COLO668 (cell line): ENCODE data around the gene CTNND2.
"Not testable (repeated sequence)": the region's sequence is repeated elsewhere in the genome, so short reads cannot be mapped to it uniquely, and the experiment has no call there.

Experiments used
- DNase-seq: peaks from one replicate; lab custom pipeline; 2025; ENCODE audit not compliant: unreplicated experiment; lab: John Stamatoyannopoulos, UW

CTNND2 gene

GRCh38 chr5:11355491-11355890, 548.8 kb downstream of the CTNND2 start:
- no peak for DNase-seq

GRCh38 chr5:11346336-11346735, 557.9 kb downstream of the CTNND2 start:
- DNase-seq, result no peak

- no peak for DNase-seq
Measured at GRCh38 chr5:11335881-11336760, 568.1 kb downstream of the CTNND2 start.

GRCh38 chr5:11334404-11334803, 569.8 kb downstream of the CTNND2 start:
- DNase-seq, result no peak

- no peak for DNase-seq
Measured at GRCh38 chr5:11329679-11330078, 574.6 kb downstream of the CTNND2 start.

GRCh38 chr5:11324521-11325289, 579.5 kb downstream of the CTNND2 start:
- DNase-seq, result no peak

GRCh38 chr5:11323761-11324160, 580.5 kb downstream of the CTNND2 start:
- DNase-seq, result no peak

GRCh38 chr5:11322133-11322532, 582.1 kb downstream of the CTNND2 start:
- no peak for DNase-seq

GRCh38 chr5:11319836-11320580, 584.2 kb downstream of the CTNND2 start:
- no peak for DNase-seq

GRCh38 chr5:11313694-11314093, 590.6 kb downstream of the CTNND2 start:
- not testable (repeated sequence) for DNase-seq

- DNase-seq, result no peak
Measured at GRCh38 chr5:11311731-11312130, 592.5 kb downstream of the CTNND2 start.

- no peak for DNase-seq
Measured at GRCh38 chr5:11311272-11311671, 593.0 kb downstream of the CTNND2 start.

- DNase-seq, result no peak
Measured at GRCh38 chr5:11310158-11310557, 594.1 kb downstream of the CTNND2 start.

GRCh38 chr5:11306365-11306764, 597.9 kb downstream of the CTNND2 start:
- DNase-seq, result no peak

- no peak for DNase-seq
Measured at GRCh38 chr5:11305245-11305644, 599.0 kb downstream of the CTNND2 start.

GRCh38 chr5:11304641-11305040, 599.6 kb downstream of the CTNND2 start:
- no peak for DNase-seq

GRCh38 chr5:11302663-11303062, 601.6 kb downstream of the CTNND2 start:
- no peak for DNase-seq

- no peak for DNase-seq
Measured at GRCh38 chr5:11301171-11301570, 603.1 kb downstream of the CTNND2 start.

GRCh38 chr5:11300736-11301135, 603.5 kb downstream of the CTNND2 start:
- DNase-seq, result no peak

GRCh38 chr5:11298877-11299276, 605.4 kb downstream of the CTNND2 start:
- no peak for DNase-seq

GRCh38 chr5:11293523-11293922, 610.7 kb downstream of the CTNND2 start:
- no peak for DNase-seq
